Right lobe of liver (tissue), 6 donors: ENCODE results near the gene DIP2C. TPM values are rescaled to one million over a fixed set of nuclear protein-coding genes. Genes with fewer than 3 reads are reported as not detected.

Source experiments
- ATAC-seq, 4 donors: fragments of 200-7000 bp; cut with Tn5 transposase; one replicate each; pipeline ENCODE4 v1.9.1; 2020; ENCODE audit warnings: mild to moderate bottlenecking in 4 of 4, moderate library complexity in 4 of 4
- DNase-seq, 3 donors: peaks; one replicate each; pipeline ENCODE4 v3.0.0-alpha.2; 2020
- H3K27ac ChIP-seq, 3 donors: fragments of 200-600 bp; one replicate each; pipeline ENCODE4 v1.8.0; 2022
- H3K27me3 ChIP-seq, 2 donors: fragments of 200-600 bp; one replicate each; pipeline ENCODE4 v1.8.0; 2022
- H3K36me3 ChIP-seq, 4 donors: fragments of 200-600 bp; sonication (generic) in 1 of 4; one replicate each; pipeline versions ENCODE4 v1.5.1 to v1.8.0; 2017 to 2022; ENCODE audit warnings: control low read depth in 1 of 4
- H3K4me1 ChIP-seq, 4 donors: fragments of 200-600 bp; sonication (generic) in 1 of 4; one replicate each; pipeline versions ENCODE4 v1.5.1 to v1.8.0; 2017 to 2022; ENCODE audit warnings: control low read depth in 1 of 4
- H3K4me3 ChIP-seq, 3 donors: fragments of 200-600 bp; one replicate each; pipeline ENCODE4 v1.8.0; 2022
- H3K9me3 ChIP-seq, 4 donors: fragments of 200-600 bp; sonication (generic) in 1 of 4; one replicate each; pipeline versions ENCODE4 v1.5.1 to v1.8.0; 2017 to 2022; ENCODE audit warnings: control low read depth in 1 of 4
- POLR2A ChIP-seq: fragments of 450-650 bp; IDR thresholded peaks from one replicate; pipeline ENCODE4 v1.6.1; 2017; ENCODE audit warnings: antibody characterized with exemption, mild to moderate bottlenecking
- WGBS: methylation state at CpG from one replicate; pipeline ENCODE4 v1.1.6; 2018; ENCODE audit warnings: low coverage, low lambda C conversion rate; ENCODE audit not compliant: insufficient coverage; ENCODE audit errors: missing lambda C conversion rate; 5-methylcytosine and 5-hydroxymethylcytosine counted together
- intact Hi-C, 2 donors: fragments of 100-400 bp; cut with DNase I; formaldehyde crosslinking; loops; one replicate each; pipeline versions ENCODE4 v1.11.2 to v1.14.1; 2022
- total RNA-seq, 6 experiments: library from RNA; depleted of rRNA in 2 of 6; stranded (reverse); fragments of >200 nt in 2 of 6; fragmentation: NEBNext Ultra II Directional in 3 of 6; extraction: Animal tissue kit (Norgen Biotek cat#: 25700) in 3 of 6; gene quantifications; one replicate each; pipeline versions ENCODE4 v1.1.0 to v1.2.4, GENCODE V29; 2016 to 2023
- TF ChIP-seq, protein P1 (sequence below), 4 donors: fragments of 200-600 bp in 3 of 4; fragments of 450-650 bp in 1 of 4; IDR thresholded peaks; one replicate each; pipeline versions ENCODE4 v1.5.1 to v1.8.0; 2016 to 2022; ENCODE audit warnings: antibody characterized with exemption in 4 of 4, mild to moderate bottlenecking in 2 of 4
- donor health status: DM: no; HTN: yes; CAD: no.
- donor health status: DM: no; HTN: no; CAD: no.
- donor health status: DM: no; HTN: no; CAD: no.
- donor health status: DM: no; HTN: yes; CAD: no.
- donor health status: DM: no; HTN: yes; CAD: no.

The DIP2C gene
- total RNA-seq, 6 experiments from 2014 or later: 8.0 to 13.5 (median 11.7) TPM

DNA sequence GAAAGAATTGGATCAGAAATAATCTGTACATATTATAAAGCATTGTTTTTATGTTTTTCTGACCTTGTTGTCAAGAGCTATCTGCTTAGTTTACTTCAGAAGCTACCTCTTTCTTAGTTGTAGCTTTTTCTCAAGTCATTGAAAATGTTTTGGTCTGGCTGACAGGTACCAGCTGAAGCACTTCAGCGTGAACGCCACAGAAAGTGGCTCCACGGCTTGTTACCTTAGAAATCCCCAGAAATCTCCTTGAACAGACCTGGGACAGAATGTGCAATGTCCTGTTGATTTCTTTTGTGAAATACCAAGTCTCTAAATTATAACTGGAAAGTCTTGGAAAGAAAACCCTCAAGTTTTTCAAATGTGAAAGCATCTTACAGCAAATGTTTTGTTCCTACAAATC is 457.4 kb downstream of the DIP2C start:
- ATAC-seq (no peak), DNase-seq (no peak)
- H3K4me1 ChIP-seq: no peaks in the 10 kb centered on the region
- H3K4me3 ChIP-seq: no peak overlapping the region
- intact Hi-C loops: no loop called here
- no peak for TF ChIP-seq POLR2A
- TF ChIP-seq, protein P1, sequence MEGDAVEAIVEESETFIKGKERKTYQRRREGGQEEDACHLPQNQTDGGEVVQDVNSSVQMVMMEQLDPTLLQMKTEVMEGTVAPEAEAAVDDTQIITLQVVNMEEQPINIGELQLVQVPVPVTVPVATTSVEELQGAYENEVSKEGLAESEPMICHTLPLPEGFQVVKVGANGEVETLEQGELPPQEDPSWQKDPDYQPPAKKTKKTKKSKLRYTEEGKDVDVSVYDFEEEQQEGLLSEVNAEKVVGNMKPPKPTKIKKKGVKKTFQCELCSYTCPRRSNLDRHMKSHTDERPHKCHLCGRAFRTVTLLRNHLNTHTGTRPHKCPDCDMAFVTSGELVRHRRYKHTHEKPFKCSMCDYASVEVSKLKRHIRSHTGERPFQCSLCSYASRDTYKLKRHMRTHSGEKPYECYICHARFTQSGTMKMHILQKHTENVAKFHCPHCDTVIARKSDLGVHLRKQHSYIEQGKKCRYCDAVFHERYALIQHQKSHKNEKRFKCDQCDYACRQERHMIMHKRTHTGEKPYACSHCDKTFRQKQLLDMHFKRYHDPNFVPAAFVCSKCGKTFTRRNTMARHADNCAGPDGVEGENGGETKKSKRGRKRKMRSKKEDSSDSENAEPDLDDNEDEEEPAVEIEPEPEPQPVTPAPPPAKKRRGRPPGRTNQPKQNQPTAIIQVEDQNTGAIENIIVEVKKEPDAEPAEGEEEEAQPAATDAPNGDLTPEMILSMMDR (IDR thresholded peaks at IDR 0.05): no peak
- H3K9me3 ChIP-seq: no peaks in the 10 kb centered on the region
- H3K36me3 ChIP-seq: peaks cover 0 to under 1% (median 0%) of the 10 kb centered on the region in 4 donors
- no peak overlapping the region for H3K27ac ChIP-seq
- WGBS: 93% methylated on average over 3 of the region's 3 CpGs
- no peaks in the 10 kb centered on the region for H3K27me3 ChIP-seq

- TF ChIP-seq, protein P1 (IDR thresholded peaks at IDR 0.05): peak; percentile 3 to 31 (median 15)
- no peak for TF ChIP-seq POLR2A
- Histone ChIP-seq H3K4me1 (no peaks in the 10 kb centered on the region), H3K4me3 (no peak overlapping the region), H3K9me3 (no peaks in the 10 kb centered on the region), H3K27me3 (no peaks in the 10 kb centered on the region), H3K36me3 (no peaks in the 10 kb centered on the region), H3K27ac (no peak overlapping the region)
- intact Hi-C loops: no loop called here
- 94% methylated on average over 9 of the region's 9 CpGs for WGBS
- no peak for ATAC-seq
- DNase-seq: no peak
Observed at GRCh38 chr10:230758-231157, 458.7 kb downstream of the DIP2C start.

GRCh38 chr10:228366-228765 is 461.1 kb downstream of the DIP2C start:
- H3K36me3 ChIP-seq: no peaks in the 10 kb centered on the region
- no peaks in the 10 kb centered on the region for H3K27me3 ChIP-seq
- DNase-seq: no peak
- WGBS: 88% methylated on average over 6 of the region's 6 CpGs
- intact Hi-C loops: no loop called here
- H3K9me3 ChIP-seq: no peaks in the 10 kb centered on the region
- no peak overlapping the region for H3K27ac ChIP-seq
- ATAC-seq: no peak
- H3K4me1 ChIP-seq: no peaks in the 10 kb centered on the region
- H3K4me3 ChIP-seq: no peak overlapping the region
- TF ChIP-seq POLR2A: no peak
- TF ChIP-seq, protein P1 (IDR thresholded peaks at IDR 0.05): no peak

GRCh38 chr10:227014-227413 is 462.5 kb downstream of the DIP2C start:
- no peaks in the 10 kb centered on the region for H3K4me1 ChIP-seq

More at GRCh38 chr10:227014-227413, 462.5 kb downstream of the DIP2C start:
- no peaks in the 10 kb centered on the region for H3K36me3 ChIP-seq
- intact Hi-C loops: no loop called here
- no peak overlapping the region for H3K27ac ChIP-seq
- TF ChIP-seq, protein P1 (IDR thresholded peaks at IDR 0.05): no peak
- H3K9me3 ChIP-seq: no peaks in the 10 kb centered on the region
- no peak for ATAC-seq
- H3K27me3 ChIP-seq: no peaks in the 10 kb centered on the region
- WGBS: 81% methylated on average over 2 of the region's 2 CpGs
- no peak for DNase-seq
- H3K4me3 ChIP-seq: no peak overlapping the region
